Activated CD8-positive, alpha-beta memory T cell treated with anti-CD3 and anti-CD28 coated beads for 1 hour (primary cell): ENCODE results near the gene SUSD6.

Experiments used
- DNase-seq, 2 donors: peaks; one replicate each; pipeline ENCODE4 v3.0.0-alpha.2; 2020; ENCODE audit warnings: low read depth in 1 of 2; ENCODE audit errors: extremely low read depth in 1 of 2

SUSD6 gene

DNA sequence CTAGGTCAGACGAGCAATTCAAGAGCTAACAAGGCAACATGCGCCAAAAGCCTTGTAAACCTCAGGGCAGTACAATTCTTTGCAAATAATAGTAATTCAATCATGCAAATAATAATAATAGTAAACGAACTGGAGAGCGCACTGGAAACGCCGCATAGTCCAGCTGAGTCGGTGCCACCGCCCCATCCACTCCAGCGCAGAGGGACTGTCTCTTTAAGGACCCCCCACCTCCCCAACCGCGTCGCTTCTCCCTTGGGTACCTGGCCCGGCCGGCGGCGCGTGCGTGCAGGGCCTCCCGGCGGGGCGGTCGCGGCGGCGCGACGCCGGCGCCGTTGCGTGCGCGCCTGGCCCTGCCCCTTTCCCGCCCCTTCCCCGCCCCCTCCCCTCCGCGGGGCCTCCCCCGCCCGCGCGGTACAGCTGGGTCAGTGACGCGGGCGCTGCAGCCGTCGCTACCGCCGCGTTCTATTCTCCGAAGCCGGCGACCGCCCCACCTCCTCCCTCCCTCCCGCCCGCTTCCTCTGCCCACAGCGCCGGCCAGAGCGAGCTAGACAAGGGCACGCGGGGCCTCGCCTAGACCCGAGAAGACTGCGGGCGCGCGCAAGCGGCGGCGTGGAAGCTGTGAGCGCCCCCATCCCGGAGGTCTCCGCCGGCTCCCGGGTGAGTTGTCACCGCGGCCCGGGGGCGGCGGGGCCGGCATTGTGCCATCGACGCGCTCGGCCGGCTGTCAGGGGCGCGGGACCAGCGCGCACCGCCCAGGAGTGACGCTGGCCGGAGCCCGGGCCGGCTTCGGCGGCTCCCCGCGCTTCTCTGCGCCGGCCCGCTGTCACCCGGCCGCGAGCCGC is at the start of gene SUSD6:
Gene SUSD6 (plus strand): TSS at position 425 of the 842 bp plus-strand sequence. CDS start 46,997 bp downstream, outside the sequence.
- DNase-seq: peak; percentile 66 to 82

DNA sequence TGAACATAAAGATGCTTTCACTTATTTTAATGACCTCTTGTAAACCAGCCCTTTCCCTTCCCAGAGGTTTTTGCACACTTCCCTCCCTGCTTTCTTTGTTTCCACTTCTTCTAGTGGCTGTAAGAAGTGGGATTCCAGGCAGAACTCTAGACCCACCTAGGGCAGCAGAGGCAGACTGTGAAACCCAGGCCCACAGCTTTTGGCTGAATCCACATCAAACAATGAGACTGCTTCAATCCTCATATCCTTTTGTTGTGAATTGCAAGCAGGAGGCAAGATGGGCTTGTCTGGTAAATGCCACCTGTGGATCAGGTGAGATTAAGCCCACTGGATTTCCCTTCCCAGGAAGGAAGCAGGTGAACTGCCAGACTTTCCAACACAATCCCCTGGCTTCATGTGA is 49.5 kb upstream of the SUSD6 start:
- no peak for DNase-seq

DNA sequence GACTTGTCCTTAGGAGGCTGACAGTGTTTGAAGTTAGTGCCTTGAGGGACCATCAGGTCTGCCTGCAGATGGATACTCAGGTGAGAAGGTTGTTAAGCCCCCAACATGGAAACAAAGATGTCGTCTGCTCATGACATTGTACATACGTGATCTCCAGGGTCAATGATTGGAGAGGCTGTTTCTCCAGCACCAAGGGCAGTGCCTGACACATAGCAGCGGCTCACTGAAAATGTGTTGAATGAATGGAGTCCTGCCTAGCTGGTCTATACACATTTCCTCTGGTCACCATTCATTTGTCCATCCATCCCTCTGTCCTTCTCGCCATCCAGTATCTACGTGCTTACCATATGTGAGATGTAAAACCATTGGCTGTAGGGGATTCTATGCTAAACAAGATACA is 43.8 kb upstream of the SUSD6 start:
- no peak for DNase-seq

DNA sequence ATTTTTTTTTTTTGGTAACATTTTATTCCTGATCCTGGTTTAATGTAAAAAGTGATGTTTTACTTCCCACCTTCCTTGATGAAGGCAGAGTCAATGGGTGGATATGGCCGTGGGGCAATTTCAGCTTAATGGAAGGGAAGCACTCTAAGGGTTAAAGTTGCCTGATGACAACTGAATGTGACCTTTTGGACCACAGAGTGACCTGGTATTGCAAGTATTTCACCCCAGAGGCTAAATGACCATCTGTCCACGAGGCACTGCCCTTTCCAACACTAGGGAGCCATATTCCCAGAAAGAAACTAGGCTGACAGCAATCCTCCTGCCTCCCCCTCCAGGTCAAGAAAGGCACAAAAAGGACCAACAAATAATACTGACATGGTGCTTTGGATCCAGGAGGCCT is 41.5 kb upstream of the SUSD6 start:
- no peak for DNase-seq

GRCh38 chr14:69570836-69571330 is 40.5 kb upstream of the SUSD6 start:
- DNase-seq: no peak

DNA sequence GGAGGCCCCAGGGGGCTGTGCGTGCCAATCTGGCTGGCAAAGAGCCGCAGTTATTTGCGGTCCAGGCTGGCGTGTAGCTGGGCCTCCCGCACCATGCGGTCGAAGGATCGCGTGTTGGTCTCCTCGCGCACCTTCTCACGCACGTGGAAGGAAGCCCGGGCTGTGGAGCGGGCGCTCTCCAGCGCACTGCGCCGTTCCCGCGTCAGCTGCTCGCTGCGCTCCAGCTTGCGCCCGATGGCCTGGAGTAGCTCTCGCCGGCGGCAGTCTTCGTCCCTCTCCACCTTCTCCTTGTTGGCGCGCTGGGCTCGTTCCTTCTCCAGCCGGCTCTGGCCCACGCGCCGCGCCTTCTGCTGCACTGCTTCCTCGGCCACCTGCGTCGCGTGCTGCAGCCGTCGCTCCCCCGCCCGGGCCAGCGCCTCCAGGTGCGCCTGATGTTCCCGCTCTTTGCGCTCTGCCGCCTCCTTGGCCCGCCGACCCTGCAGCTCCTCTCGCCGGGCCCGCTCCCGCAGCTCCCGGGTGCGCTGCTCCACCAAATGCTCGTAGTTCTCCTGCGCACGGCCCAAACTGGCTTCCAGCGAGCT is 39.9 kb upstream of the SUSD6 start:
- no peak for DNase-seq

DNA sequence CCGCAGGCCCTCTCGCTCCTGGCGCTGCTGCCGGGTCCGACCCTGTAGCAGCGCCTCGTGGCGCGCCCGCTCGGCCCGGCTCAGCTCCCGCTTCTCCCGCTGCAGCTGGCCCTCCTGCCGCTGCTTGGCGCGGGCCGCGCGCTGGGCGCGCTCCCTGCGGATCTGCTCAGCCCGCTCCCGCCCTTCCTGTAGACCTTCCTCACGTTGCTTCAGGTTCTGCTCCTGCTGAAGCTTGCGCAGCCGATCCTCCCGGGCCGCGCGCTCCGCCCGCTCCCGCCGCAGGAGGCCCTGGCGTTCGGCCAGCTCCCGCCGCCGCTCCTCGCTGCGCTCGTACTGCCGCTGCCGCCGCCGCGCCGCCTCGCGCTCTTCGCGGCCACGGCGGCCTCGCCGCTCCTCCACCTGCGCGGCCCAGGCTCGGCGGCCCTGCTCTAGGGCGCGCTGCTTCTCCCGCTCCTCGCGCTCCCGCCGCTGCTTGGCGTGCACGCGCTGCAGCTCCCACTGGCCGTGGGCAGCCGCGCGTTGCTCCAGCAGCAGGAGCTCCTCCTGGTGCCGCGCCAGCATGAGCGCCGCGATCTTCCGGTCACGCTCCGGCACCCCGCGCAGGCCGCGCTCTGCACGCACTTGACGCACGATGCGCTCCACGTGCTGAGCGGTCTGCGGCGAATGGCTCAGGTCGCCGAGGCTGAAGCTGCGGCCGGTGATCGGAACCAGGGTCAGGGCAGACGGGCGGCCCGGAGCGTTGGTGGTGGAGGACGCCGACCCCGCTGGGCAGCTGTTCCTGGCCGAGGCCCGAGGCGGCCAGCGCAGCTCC is 39.2 kb upstream of the SUSD6 start:
- no peak for DNase-seq

- DNase-seq: no peak
These were observed 38.6 kb upstream of the SUSD6 start for GRCh38 chr14:69572841-69573135.

DNA sequence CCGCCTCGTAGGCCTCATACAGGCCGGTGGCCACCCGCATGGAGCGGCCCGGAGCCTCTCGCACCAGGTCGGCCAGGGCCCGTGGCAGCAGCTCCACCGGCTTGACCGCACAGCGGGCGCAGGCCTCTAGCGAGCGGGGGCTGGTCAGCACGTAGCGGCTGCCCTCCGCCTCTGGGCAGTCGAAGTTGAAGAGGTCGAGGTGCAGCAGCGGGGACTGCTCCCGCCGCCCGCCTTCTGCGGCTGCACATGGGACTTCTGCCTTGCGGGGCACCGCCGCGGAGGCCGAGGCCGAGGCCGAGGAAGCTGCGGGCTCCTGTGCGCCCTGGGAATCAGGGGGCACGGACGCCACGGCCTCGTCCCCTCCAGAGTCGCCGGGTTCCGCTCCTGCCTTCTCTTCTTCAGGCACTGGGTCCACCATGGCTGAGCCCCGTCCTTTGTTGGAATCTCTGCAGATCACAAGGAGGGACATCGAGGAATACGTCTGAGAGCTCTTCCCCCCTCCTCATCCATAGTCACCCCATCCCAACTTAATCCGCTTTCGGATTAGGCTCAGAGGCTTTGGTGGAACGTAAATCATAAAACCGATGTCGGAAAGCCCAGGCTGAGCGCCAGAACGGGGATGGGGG is 38.1 kb upstream of the SUSD6 start:
- no peak for DNase-seq

DNA sequence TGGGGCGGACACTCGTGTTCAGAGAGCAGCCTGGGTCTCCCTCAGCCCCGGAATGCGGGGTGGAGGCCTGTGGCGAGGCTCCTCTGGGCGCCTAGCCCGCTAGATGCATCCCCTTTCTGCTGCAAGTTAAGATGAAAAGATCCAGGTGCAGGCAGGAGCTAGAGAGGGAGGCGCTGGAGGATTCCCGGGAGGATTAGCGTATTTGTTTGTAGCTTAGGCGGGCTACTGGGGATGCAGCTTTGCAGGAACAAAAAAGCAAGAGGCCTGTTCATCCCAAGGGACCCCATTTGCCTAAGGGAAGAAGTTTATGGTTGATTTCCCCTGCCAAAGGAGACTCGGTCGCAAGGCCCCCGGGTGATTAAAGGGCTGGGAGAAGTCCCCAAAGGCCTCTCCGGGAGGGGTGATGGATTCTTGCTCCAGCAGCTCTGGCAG is 37.5 kb upstream of the SUSD6 start:
- DNase-seq: no peak

DNA sequence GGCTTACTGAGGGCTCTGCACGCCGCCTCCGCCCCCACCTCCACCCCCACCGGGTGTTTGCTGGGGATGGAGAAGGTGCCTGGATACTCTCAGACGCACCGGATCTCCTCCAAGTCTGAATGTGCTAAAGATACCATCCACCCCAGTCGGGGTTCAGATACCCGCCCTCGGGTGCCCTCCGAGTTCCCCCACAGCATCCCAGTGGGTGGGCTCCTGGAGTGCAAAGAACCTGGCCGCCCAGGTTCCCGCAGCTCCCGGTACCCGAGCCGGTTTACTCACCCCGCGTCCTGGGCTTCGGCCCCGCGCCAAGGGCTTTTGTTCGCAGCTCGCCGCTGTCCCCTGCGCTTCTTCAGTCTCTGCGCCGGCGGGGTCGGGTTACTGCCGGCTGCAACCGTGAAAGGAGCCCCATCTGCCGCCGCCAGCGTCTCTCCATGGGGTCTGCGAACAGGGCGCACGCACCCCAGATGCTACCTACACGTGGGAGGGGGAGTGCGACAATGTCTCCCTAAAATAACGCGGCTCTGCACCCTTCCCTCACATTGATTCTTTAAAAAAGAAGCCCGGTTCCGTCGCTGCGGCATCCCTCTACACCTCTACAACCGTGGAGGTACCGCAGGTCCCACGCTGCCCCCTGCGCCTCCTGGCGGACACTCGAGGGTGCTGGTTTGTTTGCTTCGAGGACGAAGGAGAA is 37.0 kb upstream of the SUSD6 start, which contains the start of gene CCDC177:
Gene CCDC177 (minus strand): TSS at position 609 of the 691 bp plus-strand sequence. CDS start 1,249 bp downstream, outside the sequence.
- peak; percentile 34 to 63 for DNase-seq

DNA sequence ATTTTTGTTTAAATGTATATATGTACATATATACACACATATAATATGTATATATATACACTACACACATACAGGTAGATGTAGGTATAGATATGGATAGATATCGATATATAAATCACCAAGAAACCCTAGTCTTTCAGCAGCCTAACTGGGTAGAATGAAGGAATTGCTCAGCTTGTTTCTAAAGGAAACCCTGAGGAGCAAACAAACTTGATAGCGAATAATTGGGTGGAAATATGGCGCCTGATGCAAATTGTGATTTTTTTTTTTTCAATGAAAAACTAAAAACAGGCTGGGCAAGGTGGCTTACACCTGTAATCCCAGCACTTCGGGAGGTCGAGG is 36.5 kb upstream of the SUSD6 start:
- no peak for DNase-seq

GRCh38 chr14:69579476-69579875 is 31.9 kb upstream of the SUSD6 start:
- DNase-seq: no peak

DNA sequence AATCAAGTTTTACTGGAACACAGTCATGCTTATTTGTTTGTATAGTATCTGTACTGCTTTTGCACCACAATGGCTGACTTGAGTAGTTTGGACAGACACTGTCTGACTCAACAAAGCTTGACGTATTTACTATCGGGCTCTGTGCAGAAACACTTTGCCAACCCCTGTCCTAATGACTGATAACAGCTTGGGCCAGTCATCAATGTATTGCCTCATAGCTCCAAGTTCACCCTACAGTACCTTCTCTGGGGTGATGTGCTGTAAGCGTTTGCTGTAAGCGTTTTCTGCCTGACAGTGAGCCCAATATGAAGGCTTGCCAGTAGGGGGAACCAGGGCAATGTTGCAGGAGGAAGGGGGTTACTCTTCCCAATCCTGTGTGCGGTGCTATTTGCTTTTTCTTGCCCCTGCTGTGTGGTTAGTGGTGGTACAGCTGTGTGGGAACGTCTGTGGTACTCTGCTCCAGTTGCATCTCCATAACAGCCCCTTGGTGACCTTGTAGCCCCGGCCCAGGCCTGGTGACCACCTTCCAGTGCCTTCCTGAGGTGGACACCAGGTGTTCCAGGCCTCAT is 31.3 kb upstream of the SUSD6 start:
- no peak for DNase-seq

- DNase-seq: no peak
These were observed 30.0 kb upstream of the SUSD6 start for GRCh38 chr14:69581316-69581935.

- no peak for DNase-seq
These were observed 29.2 kb upstream of the SUSD6 start for GRCh38 chr14:69582212-69582611.

GRCh38 chr14:69582829-69583228 is 28.6 kb upstream of the SUSD6 start:
- no peak for DNase-seq

DNA sequence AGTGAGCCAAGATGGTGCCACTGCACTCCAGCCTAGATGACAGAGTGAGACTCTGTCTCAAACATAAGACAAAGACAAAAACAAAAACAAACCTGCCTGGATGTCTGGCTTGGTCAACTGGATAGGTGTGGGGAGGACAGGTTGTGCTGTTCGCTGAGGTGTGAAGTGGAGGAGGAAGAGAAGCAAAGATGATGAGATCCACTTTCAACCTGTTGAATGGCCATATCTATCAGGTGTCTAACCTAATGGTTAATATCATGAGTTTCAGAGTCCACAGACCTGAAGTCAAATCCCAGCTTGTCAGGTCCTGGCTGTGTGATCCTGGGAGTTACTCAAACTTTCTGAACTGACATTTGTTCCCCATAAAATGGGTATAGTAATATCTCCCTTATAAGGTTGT is 27.0 kb upstream of the SUSD6 start:
- DNase-seq: no peak

GRCh38 chr14:69586404-69586803 is 25.0 kb upstream of the SUSD6 start:
- DNase-seq: no peak

- no peak for DNase-seq
These were observed 24.0 kb upstream of the SUSD6 start for GRCh38 chr14:69587389-69587788.
